Activated CD8-positive, alpha-beta T cell treated with anti-CD3 and anti-CD28 coated beads for 36 hours (primary cell): ENCODE data around the gene SLC7A1. TPM values are rescaled to one million over a fixed set of nuclear protein-coding genes. Genes with fewer than 3 reads are reported as not detected.

Source experiments
- ATAC-seq: fragments of 200-7000 bp; cut with Tn5 transposase; one replicate; pipeline ENCODE4 v1.10.0; 2021; ENCODE audit warnings: mild to moderate bottlenecking, moderate library complexity
- CTCF ChIA-PET: fragments of 350-600 bp; sonication (Branson Sonifier 250); formaldehyde crosslinking; loops from one replicate; lab custom pipeline; 2021; ENCODE audit warnings: antibody characterized with exemption; lab: Charles Lee
- POLR2A ChIA-PET: fragments of 350-600 bp; sonication (Branson Sonifier 250); formaldehyde crosslinking; loops from one replicate; lab custom pipeline; 2021; ENCODE audit warnings: antibody characterized with exemption; lab: Charles Lee
- DNase-seq: peaks from one replicate; pipeline ENCODE4 v3.0.0-alpha.2; 2020
- H3K27ac Mint-ChIP-seq: one replicate; pipeline ENCODE4 v1.8.0; 2021; ENCODE audit warnings: mild to moderate bottlenecking, mixed read lengths
- H3K27me3 Mint-ChIP-seq: one replicate; pipeline ENCODE4 v1.8.0; 2021; ENCODE audit warnings: mixed read lengths
- H3K36me3 Mint-ChIP-seq: one replicate; pipeline ENCODE4 v1.8.0; 2021; ENCODE audit warnings: low read depth, mixed read lengths
- H3K4me1 Mint-ChIP-seq: one replicate; pipeline ENCODE4 v1.8.0; 2021; ENCODE audit warnings: low read depth, mixed read lengths
- H3K4me3 Mint-ChIP-seq: one replicate; pipeline ENCODE4 v1.8.0; 2021; ENCODE audit warnings: mild to moderate bottlenecking, moderate library complexity, mixed read lengths
- H3K9me3 Mint-ChIP-seq: one replicate; pipeline ENCODE4 v1.8.0; 2021; ENCODE audit warnings: mixed read lengths
- intact Hi-C: fragments of 100-400 bp; cut with micrococcal nuclease; formaldehyde crosslinking; loops from one replicate; pipeline ENCODE4 v1.10.0; 2022
- total RNA-seq, 2 experiments: library from RNA; stranded (reverse); gene quantifications; one replicate each; pipeline ENCODE4 v1.2.3, GENCODE V29; 2021
- TF ChIP-seq, protein P1 (sequence below): fragments of 200-600 bp; IDR thresholded peaks from one replicate; pipeline ENCODE4 v1.8.0; 2022; ENCODE audit warnings: antibody characterized with exemption, mild to moderate bottlenecking

The SLC7A1 gene
- total RNA-seq, 2 experiments from 2014 or later, result 119 to 124 TPM

GRCh38 chr13:29499506-29500165 lies 95.9 kb downstream of the SLC7A1 start:
- POLR2A ChIA-PET, result no interaction called here
- TF ChIP-seq, protein P1, sequence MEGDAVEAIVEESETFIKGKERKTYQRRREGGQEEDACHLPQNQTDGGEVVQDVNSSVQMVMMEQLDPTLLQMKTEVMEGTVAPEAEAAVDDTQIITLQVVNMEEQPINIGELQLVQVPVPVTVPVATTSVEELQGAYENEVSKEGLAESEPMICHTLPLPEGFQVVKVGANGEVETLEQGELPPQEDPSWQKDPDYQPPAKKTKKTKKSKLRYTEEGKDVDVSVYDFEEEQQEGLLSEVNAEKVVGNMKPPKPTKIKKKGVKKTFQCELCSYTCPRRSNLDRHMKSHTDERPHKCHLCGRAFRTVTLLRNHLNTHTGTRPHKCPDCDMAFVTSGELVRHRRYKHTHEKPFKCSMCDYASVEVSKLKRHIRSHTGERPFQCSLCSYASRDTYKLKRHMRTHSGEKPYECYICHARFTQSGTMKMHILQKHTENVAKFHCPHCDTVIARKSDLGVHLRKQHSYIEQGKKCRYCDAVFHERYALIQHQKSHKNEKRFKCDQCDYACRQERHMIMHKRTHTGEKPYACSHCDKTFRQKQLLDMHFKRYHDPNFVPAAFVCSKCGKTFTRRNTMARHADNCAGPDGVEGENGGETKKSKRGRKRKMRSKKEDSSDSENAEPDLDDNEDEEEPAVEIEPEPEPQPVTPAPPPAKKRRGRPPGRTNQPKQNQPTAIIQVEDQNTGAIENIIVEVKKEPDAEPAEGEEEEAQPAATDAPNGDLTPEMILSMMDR, result no peak
- Mint-ChIP-seq H3K36me3 (no peaks in the 10 kb centered on the region), H3K4me3 (no peak overlapping the region), H3K27me3 (peaks cover 21% of the 10 kb centered on the region), H3K27ac (no peak overlapping the region), H3K4me1 (peaks cover 3% of the 10 kb centered on the region), H3K9me3 (no peaks in the 10 kb centered on the region)
- DNase-seq, result no peak
- intact Hi-C loops, result no loop called here
- CTCF ChIA-PET, result interaction anchor here (4.7 kb wide), 1 partner anchor 9 kb away, joined by 42 read pairs; no protein-coding TSS in a partner anchor
- ATAC-seq, result no peak

DNA sequence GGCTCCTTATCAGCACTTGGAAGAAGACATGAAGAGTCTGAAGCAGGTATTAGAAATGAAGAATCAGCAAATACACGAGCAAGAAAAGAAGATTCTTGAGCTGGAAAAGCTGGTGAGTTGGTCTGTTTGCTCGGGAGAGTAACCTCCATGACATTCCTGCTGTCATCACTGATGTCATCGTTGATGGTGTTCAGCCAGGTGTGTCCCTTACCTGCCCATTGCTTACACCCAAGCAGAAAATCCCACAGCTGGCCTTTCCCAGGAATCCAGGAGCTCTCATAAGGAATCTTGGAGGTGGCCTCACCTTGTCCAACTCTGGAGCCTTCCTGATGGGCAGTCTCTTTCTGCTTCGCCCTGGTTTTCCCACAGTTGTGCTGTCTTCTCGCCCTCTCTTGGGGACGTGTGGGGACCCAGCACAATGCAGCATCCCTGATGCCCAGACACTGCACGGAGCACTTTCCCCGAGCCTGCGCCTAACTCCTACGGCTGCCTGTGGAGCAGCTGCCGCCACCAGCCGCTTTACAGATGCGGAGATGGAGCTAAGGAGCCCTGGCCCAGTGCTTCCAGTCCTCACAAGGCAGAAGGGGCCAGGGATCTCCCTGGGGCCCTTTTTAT lies 97.0 kb downstream of the SLC7A1 start:
- intact Hi-C loops, result no loop called here
- ATAC-seq (no peak), DNase-seq (no peak)
- ChIA-PET POLR2A (no interaction called here), CTCF (interaction anchor here (1.2 to 4.7 kb wide), 2 partner anchors 10 to 209 kb away, joined by 3 to 42 read pairs; no protein-coding TSS in a partner anchor)
- Mint-ChIP-seq H3K9me3 (no peaks in the 10 kb centered on the region), H3K27ac (no peak overlapping the region), H3K27me3 (peaks cover 21% of the 10 kb centered on the region), H3K4me3 (no peak overlapping the region), H3K36me3 (no peaks in the 10 kb centered on the region), H3K4me1 (peaks cover 3% of the 10 kb centered on the region)
- TF ChIP-seq, protein P1, result no peak

DNA sequence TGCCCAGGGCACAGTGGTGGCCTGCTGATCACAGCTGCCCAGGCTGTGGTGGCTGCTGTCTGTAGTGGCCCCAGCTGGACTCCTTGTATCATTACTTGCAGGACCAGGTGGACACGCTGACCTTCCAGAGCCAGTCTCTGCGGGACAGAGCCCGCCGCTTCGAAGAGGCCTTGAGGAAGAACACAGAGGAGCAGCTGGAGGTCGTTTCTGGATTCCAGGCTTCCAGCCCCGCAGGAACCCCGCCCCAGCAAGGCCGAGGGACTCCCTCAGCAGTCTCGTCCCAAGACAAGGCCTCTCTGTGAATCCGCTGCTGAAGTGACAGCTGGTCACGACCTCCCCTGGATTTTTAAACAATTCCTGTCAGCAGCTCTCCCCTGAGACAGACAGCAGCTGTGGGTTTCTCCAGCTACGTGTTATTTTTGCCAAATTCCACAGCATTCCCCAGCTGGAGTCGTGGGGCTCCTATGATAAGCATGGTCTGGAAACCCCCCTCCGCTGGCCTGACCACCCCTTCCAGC lies 98.3 kb downstream of the SLC7A1 start:
- no peak overlapping the region for H3K27ac Mint-ChIP-seq
- ChIA-PET POLR2A (no interaction called here), CTCF (interaction anchor here (0.8 to 4.7 kb wide), 3 partner anchors 11 to 1369 kb away, joined by 3 to 42 read pairs (median 3); no protein-coding TSS in a partner anchor)
- peaks cover 15% of the 10 kb centered on the region for H3K27me3 Mint-ChIP-seq
- DNase-seq (no peak), ATAC-seq (no peak)
- intact Hi-C loops, result no loop called here
- H3K9me3 Mint-ChIP-seq, result no peaks in the 10 kb centered on the region
- no peak overlapping the region for H3K4me3 Mint-ChIP-seq
- H3K4me1 Mint-ChIP-seq, result peaks cover 3% of the 10 kb centered on the region
- H3K36me3 Mint-ChIP-seq, result no peaks in the 10 kb centered on the region
- TF ChIP-seq, protein P1, result no peak

DNA sequence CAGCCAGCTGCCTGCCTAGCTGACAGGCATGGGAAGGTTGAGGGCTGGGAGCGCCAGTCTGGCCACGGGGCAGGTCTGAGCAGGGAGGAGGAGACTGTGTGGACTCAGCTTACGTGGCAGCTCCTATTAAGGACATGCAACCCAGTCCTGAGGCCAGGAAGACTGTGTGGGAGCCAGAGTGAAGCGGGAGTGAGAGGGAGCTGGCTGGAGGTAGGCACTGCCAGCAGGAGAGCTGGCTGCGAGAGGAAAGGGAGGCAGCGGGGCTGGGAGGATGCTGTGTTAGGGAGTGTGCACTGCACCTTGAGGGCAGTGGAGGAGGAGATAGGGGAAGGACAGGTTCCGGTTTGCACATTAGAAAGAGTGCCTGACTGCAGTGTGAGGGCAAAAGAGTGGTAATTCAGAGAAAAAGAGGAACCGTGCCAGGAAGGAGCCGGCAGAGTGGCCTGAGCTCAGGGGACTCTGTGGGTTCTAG lies 99.2 kb downstream of the SLC7A1 start:
- ATAC-seq (peak; percentile 30), DNase-seq (no peak)
- TF ChIP-seq, protein P1, result no peak
- POLR2A ChIA-PET, result no interaction called here
- intact Hi-C loops, result no loop called here
- CTCF ChIA-PET, result interaction anchor here (1.0 to 4.7 kb wide), 3 partner anchors 12 to 217 kb away, joined by 3 to 42 read pairs (median 3); no protein-coding TSS in a partner anchor
- Mint-ChIP-seq H3K9me3 (no peaks in the 10 kb centered on the region), H3K4me3 (no peak overlapping the region), H3K36me3 (no peaks in the 10 kb centered on the region), H3K27me3 (peaks cover 13% of the 10 kb centered on the region), H3K4me1 (peaks cover 3% of the 10 kb centered on the region), H3K27ac (no peak overlapping the region)
